A549 (cell line): Measurements from ENCODE around the gene TTC7B. TPM values are rescaled to one million over a fixed set of nuclear protein-coding genes. Genes with fewer than 3 reads are reported as not detected.

Source experiments
- ATAC-seq, 2 experiments: fragments of 200-7000 bp in 1 of 2; fragments of >200 bp in 1 of 2; cut with Nextera tagmentation in 1 of 2; cut with Tn5 transposase in 1 of 2; 3 replicates each; pipeline versions ENCODE4 v1.8.0 to v1.9.1; 2018 to 2020; ENCODE audit warnings: mild to moderate bottlenecking in 1 of 2, moderate library complexity in 1 of 2
- CTCF ChIA-PET: fragments of 300-600 bp; sonication (Branson Sonifier 250); formaldehyde crosslinking; extraction: SDS; loops from one replicate; lab custom pipeline; 2021; ENCODE audit warnings: antibody characterized with exemption, inconsistent platforms; lab: Yijun Ruan, JAX
- POLR2A ChIA-PET: fragments of 350-600 bp; formaldehyde crosslinking; extraction: SDS; loops from one replicate; lab custom pipeline; 2021; ENCODE audit warnings: antibody characterized with exemption, inconsistent platforms; lab: Yijun Ruan, JAX
- DNase-seq, 2 experiments: peaks; one replicate each; pipeline versions ENCODE4 v3.0.0 to v3.0.0-alpha.2; 2011 to 2016; ENCODE audit warnings: low read depth in 1 of 2, low spot score in 1 of 2
- FAIRE-seq: peaks from 2 replicates; lab custom pipeline; 2011; peaks lifted over from hg19 to GRCh38; lab: Jason Lieb, UNC
- H3K27ac ChIP-seq, 2 experiments: fragments of >200 bp; sonication (Bioruptor Twin); formaldehyde crosslinking; 3 replicates each; pipeline ENCODE4 v1.5.1; 2016 to 2017
- H3K4me1 ChIP-seq: fragments of >200 bp; sonication (Bioruptor Twin); formaldehyde crosslinking; 3 replicates; pipeline ENCODE4 v1.6.1; 2016
- H3K4me2 ChIP-seq: fragments of >200 bp; sonication (Bioruptor Twin); formaldehyde crosslinking; 3 replicates; pipeline ENCODE4 v1.6.1; 2016
- H3K4me3 ChIP-seq: fragments of >200 bp; sonication (Bioruptor Twin); formaldehyde crosslinking; 3 replicates; pipeline ENCODE4 v1.5.1; 2016
- H3K9me3 ChIP-seq: fragments of >200 bp; sonication (Bioruptor Twin); formaldehyde crosslinking; 3 replicates; pipeline ENCODE4 v1.6.1; 2016
- ATOH8 ChIP-seq: fragments of 250-450 bp; sonication (Bioruptor Pico); IDR thresholded peaks from 2 replicates; pipeline ENCODE4 v1.5.0; 2020; ENCODE audit warnings: low read depth, mild to moderate bottlenecking, moderate library complexity
- CBX2 ChIP-seq: fragments of 200-600 bp; sonication (generic); IDR thresholded peaks from 2 replicates; pipeline ENCODE4 v1.6.1; 2016; ENCODE audit warnings: low read depth, mild to moderate bottlenecking, borderline replicate concordance
- CBX8 ChIP-seq: fragments of 200-600 bp; sonication (generic); IDR thresholded peaks from 2 replicates; pipeline ENCODE4 v1.6.1; 2016
- CEBPB ChIP-seq, 2 experiments: fragments of >200 bp in 1 of 2; sonication (Bioruptor Twin) in 1 of 2; formaldehyde crosslinking in 1 of 2; IDR thresholded peaks; 2 replicates each; pipeline ENCODE4 v1.6.1; 2012 to 2016
- ESRRA ChIP-seq: fragments of 150-350 bp; IDR thresholded peaks from 2 replicates; pipeline ENCODE4 v1.6.1; 2014; ENCODE audit warnings: mild to moderate bottlenecking, low read length, borderline replicate concordance
- FOXS1 ChIP-seq: fragments of 250-450 bp; sonication (Bioruptor Pico); IDR thresholded peaks from 2 replicates; pipeline ENCODE4 v1.5.0; 2020; ENCODE audit warnings: mild to moderate bottlenecking, moderate library complexity
- HES2 ChIP-seq: fragments of >200 bp; sonication (Bioruptor Twin); formaldehyde crosslinking; IDR thresholded peaks from 2 replicates; pipeline ENCODE4 v1.6.1; 2016
- HOXB13 ChIP-seq: fragments of 250-450 bp; sonication (Bioruptor Pico); IDR thresholded peaks from 2 replicates; pipeline ENCODE4 v1.5.0; 2020; ENCODE audit warnings: low read depth, mild to moderate bottlenecking, moderate library complexity
- KDM5A ChIP-seq: fragments of 200-600 bp; sonication (generic); IDR thresholded peaks from 2 replicates; pipeline ENCODE4 v1.6.1; 2016; ENCODE audit warnings: antibody characterized with exemption, mild to moderate bottlenecking
- MAZ ChIP-seq: fragments of 150-350 bp; IDR thresholded peaks from 2 replicates; pipeline ENCODE4 v1.6.1; 2014; ENCODE audit warnings: antibody characterized with exemption, low read depth, low read length, borderline replicate concordance
- NFE2L2 ChIP-seq: fragments of 150-350 bp; conservative IDR thresholded peaks from 2 replicates; pipeline ENCODE4 v1.6.1; 2014; ENCODE audit warnings: low read length
- NR3C1 ChIP-seq: fragments of >200 bp; sonication (Bioruptor Twin); formaldehyde crosslinking; IDR thresholded peaks from 3 replicates; pipeline ENCODE4 v1.6.1; 2017
- PHF8 ChIP-seq: fragments of 200-600 bp; sonication (generic); IDR thresholded peaks from 2 replicates; pipeline ENCODE4 v1.6.1; 2016; ENCODE audit warnings: low read depth, mild to moderate bottlenecking, antibody characterized with exemption, moderate library complexity, borderline replicate concordance
- RAD21 ChIP-seq, 2 experiments: fragments of >200 bp in 1 of 2; sonication (Bioruptor Twin) in 1 of 2; formaldehyde crosslinking in 1 of 2; IDR thresholded peaks in 1 of 2; conservative IDR thresholded peaks in 1 of 2; 2 replicates in 1 of 2; 3 replicates in 1 of 2; pipeline ENCODE4 v1.6.1; 2012 to 2018; ENCODE audit warnings: inconsistent platforms in 1 of 2
- RCOR1 ChIP-seq: fragments of 150-350 bp; IDR thresholded peaks from 2 replicates; pipeline ENCODE4 v1.6.1; 2014; ENCODE audit warnings: antibody characterized with exemption, low read length, low read depth
- RNF2 ChIP-seq: fragments of 200-600 bp; sonication (generic); IDR thresholded peaks from 2 replicates; pipeline ENCODE4 v1.6.1; 2016; ENCODE audit warnings: low read depth, mild to moderate bottlenecking, antibody characterized with exemption, moderate library complexity, borderline replicate concordance
- SMC3 ChIP-seq: fragments of >200 bp; sonication (Bioruptor Twin); formaldehyde crosslinking; IDR thresholded peaks from 3 replicates; pipeline ENCODE4 v1.6.1; 2018; ENCODE audit warnings: inconsistent platforms
- SREBF2 ChIP-seq: fragments of 450-650 bp; IDR thresholded peaks from 2 replicates; pipeline ENCODE4 v1.6.1; 2014; ENCODE audit warnings: mild to moderate bottlenecking, moderate library complexity
- TFCP2L1 ChIP-seq: fragments of 250-450 bp; sonication (Bioruptor Pico); IDR thresholded peaks from 2 replicates; pipeline ENCODE4 v1.5.0; 2021; ENCODE audit warnings: mild to moderate bottlenecking
- TP53 ChIP-seq: fragments of 250-450 bp; sonication (Bioruptor Pico); IDR thresholded peaks from 2 replicates; pipeline ENCODE4 v1.5.0; 2021; ENCODE audit warnings: mild to moderate bottlenecking, moderate library complexity
- USF2 ChIP-seq: fragments of 450-650 bp; IDR thresholded peaks from 2 replicates; pipeline ENCODE4 v1.6.1; 2014; ENCODE audit warnings: antibody characterized with exemption
- ZNF302 ChIP-seq: fragments of 250-450 bp; sonication (Bioruptor Pico); IDR thresholded peaks from 2 replicates; pipeline ENCODE4 v1.9.0; 2021; ENCODE audit warnings: inconsistent platforms, mild to moderate bottlenecking, moderate library complexity
- ZSCAN20 ChIP-seq: fragments of 250-450 bp; sonication (Bioruptor Pico); IDR thresholded peaks from 2 replicates; pipeline ENCODE4 v1.8.0; 2022; ENCODE audit warnings: mild to moderate bottlenecking, moderate library complexity
- WGBS: methylation state at CpG from one replicate; pipeline ENCODE4 v1.1.6; 2017; ENCODE audit errors: missing lambda C conversion rate; 5-methylcytosine and 5-hydroxymethylcytosine counted together
- polyA plus RNA-seq, 4 experiments: library from polyadenylated mRNA; depleted of rRNA in 3 of 4; stranded (reverse); fragments of >200 nt; fragmentation: RNase III in 1 of 4; extraction: RNeasy Plus Mini Kit Qiagen cat#74134 plus additional on column Dnase treatment in 1 of 4; gene quantifications; 2 replicates in 3 of 4; 3 replicates in 1 of 4; pipeline ENCODE4 v1.2.3, GENCODE V29; 2011 to 2017
- TF ChIP-seq, protein P1 (sequence below): fragments of 250-450 bp; sonication (Bioruptor Pico); IDR thresholded peaks from 2 replicates; pipeline ENCODE4 v1.5.0; 2021; ENCODE audit warnings: mild to moderate bottlenecking, moderate library complexity, borderline replicate concordance

Gene TTC7B
- polyA plus RNA-seq, 2 of the 4 experiments (the other 2 are of a cell fraction): 16.6 to 28.0 TPM

GRCh38 chr14:90592655-90593054 lies 223.6 kb downstream of the TTC7B start:
- POLR2A ChIA-PET: no interaction called here
- FAIRE-seq: no peak
- no peak for TF ChIP-seq CBX2
- no peak for TF ChIP-seq NR3C1
- no peak for TF ChIP-seq MAZ
- no peak for TF ChIP-seq RAD21 (conservative IDR thresholded peaks at IDR 0.05 in 1 of 2, IDR thresholded peaks at IDR 0.05 in 1 of 2)
- no peak overlapping the region for H3K27ac ChIP-seq
- no peak overlapping the region for H3K4me2 ChIP-seq
- CTCF ChIA-PET: no interaction called here
- no peak for DNase-seq
- H3K9me3 ChIP-seq: no peaks in the 10 kb centered on the region
- no peaks in the 10 kb centered on the region for H3K4me1 ChIP-seq
- no peak overlapping the region for H3K4me3 ChIP-seq
- ATAC-seq: no peak
- 78% methylated on average over 3 of the region's 3 CpGs for WGBS

DNA sequence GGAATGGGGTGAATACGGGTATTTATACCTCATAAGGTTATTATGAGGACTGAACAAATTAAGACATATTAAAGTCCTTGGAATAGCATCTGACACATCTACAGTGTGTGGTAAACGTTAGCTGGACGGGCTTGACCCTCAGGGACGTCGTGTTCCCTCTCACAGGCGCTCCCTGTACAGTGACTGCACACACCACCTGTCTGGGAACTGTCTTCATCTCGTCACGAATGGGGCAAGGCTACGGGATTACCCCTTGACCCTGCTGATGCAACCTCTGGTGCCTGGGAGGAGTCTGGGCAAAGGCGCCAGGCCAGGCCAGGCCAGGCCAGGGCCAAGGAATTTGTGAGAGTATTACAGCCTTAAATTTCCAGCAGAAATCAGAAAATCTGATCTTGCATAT lies 228.3 kb downstream of the TTC7B start:
- WGBS: 86% methylated on average over 9 of the region's 10 CpGs
- no peak overlapping the region for H3K4me2 ChIP-seq
- H3K4me1 ChIP-seq: no peaks in the 10 kb centered on the region
- TF ChIP-seq HOXB13 (CRISPR knock-in tag) (no peak), ESRRA (no peak), ZNF302 (no peak), TFCP2L1 (CRISPR knock-in tag) (no peak)
- ChIA-PET POLR2A (no interaction called here), CTCF (no interaction called here)
- no peak for FAIRE-seq
- ATAC-seq: no peak
- no peak overlapping the region for H3K27ac ChIP-seq
- DNase-seq: no peak
- H3K4me3 ChIP-seq: no peak overlapping the region
- H3K9me3 ChIP-seq: no peaks in the 10 kb centered on the region

DNA sequence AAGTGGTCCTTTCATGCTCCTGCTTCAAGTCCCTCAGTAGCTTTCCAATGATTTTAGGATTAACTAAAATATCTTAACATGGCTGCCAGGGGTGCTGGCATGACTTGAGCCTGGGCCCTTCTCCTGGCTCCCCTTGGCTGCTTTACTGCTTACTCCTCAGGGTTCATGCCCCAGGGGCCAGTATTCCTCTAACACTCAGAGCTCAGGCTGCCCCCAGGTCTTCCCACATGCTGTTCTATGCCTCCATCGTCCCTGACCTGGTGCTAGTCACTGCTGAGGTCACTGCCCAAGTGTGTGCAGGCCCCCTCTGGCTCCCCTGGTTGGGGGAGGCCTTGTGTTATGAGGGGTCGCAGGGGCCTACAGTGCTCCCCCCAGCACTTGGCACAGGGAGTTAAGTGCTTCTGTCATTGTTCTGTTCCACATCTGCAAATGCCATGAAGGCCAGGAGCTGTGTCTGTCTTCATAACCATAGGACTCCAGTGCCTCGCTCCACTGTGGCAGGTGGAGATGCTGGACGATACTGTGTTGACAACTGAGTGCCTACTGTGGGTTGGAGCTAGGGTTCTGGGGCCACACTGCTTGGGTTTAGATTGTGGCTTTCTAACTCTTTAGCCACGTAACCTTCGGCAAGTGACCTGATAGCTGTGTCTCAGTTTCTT lies 228.8 kb downstream of the TTC7B start:
- Histone ChIP-seq H3K4me2 (no peak overlapping the region), H3K27ac (no peak overlapping the region), H3K9me3 (no peaks in the 10 kb centered on the region), H3K4me1 (no peaks in the 10 kb centered on the region), H3K4me3 (no peak overlapping the region)
- WGBS: 83% methylated on average over 6 of the region's 6 CpGs
- no peak for DNase-seq
- no peak for FAIRE-seq
- CTCF ChIA-PET: no interaction called here
- ATAC-seq: no peak
- POLR2A ChIA-PET: no interaction called here
- TF ChIP-seq NR3C1 (no peak), SMC3 (no peak), RNF2 (no peak), KDM5A (no peak), USF2 (no peak), SREBF2 (no peak), FOXS1 (CRISPR knock-in tag) (no peak), RCOR1 (no peak), RAD21 (conservative IDR thresholded peaks at IDR 0.05 in 1 of 2, IDR thresholded peaks at IDR 0.05 in 1 of 2) (no peak), PHF8 (no peak), ZSCAN20 (no peak), TP53 (no peak), NFE2L2 (no peak), CEBPB (IDR thresholded peaks at IDR 0.05) (no peak), ATOH8 (CRISPR knock-in tag) (no peak), CBX8 (no peak), HES2 (no peak)
- TF ChIP-seq, protein P1, sequence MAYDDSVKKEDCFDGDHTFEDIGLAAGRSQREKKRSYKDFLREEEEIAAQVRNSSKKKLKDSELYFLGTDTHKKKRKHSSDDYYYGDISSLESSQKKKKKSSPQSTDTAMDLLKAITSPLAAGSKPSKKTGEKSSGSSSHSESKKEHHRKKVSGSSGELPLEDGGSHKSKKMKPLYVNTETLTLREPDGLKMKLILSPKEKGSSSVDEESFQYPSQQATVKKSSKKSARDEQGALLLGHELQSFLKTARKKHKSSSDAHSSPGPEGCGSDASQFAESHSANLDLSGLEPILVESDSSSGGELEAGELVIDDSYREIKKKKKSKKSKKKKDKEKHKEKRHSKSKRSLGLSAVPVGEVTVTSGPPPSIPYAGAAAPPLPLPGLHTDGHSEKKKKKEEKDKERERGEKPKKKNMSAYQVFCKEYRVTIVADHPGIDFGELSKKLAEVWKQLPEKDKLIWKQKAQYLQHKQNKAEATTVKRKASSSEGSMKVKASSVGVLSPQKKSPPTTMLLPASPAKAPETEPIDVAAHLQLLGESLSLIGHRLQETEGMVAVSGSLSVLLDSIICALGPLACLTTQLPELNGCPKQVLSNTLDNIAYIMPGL (CRISPR knock-in tag): no peak
